GM12878 (cell line): ENCODE measurements around the gene ITLN1. TPM values are rescaled to one million over a fixed set of nuclear protein-coding genes. Genes with fewer than 3 reads are reported as not detected.

ENCODE experiments used
- ATAC-seq: fragments of 200-7000 bp; cut with Tn5 transposase; 3 replicates; pipeline ENCODE4 v1.9.1; 2020; ENCODE audit warnings: mild to moderate bottlenecking, moderate library complexity
- BruUV-seq: library from RNA; stranded (reverse); fragments of 400-500 nt; replicated peaks from 2 replicates; lab custom pipeline; 2021; lab: Mats Ljungman, UMichigan
- CTCF ChIA-PET: fragments of 300-600 bp; sonication (Branson Sonifier 250); formaldehyde crosslinking; extraction: SDS; loops from one replicate; lab custom pipeline; 2021; ENCODE audit warnings: inconsistent platforms; lab: Yijun Ruan, JAX
- POLR2A ChIA-PET: fragments of 350-600 bp; formaldehyde crosslinking; extraction: SDS; loops from one replicate; lab custom pipeline; 2021; ENCODE audit warnings: inconsistent platforms; lab: Charles Lee
- RAD21 ChIA-PET: fragments of 300-600 bp; sonication (Branson Sonifier 250); formaldehyde crosslinking; loops from one replicate; lab custom pipeline; 2023; ENCODE audit warnings: antibody characterized with exemption; ENCODE audit not compliant: unreplicated experiment; lab: Charles Lee
- SMC1A ChIA-PET: fragments of 300-600 bp; sonication (Branson Sonifier 250); formaldehyde crosslinking; loops from one replicate; lab custom pipeline; 2023; ENCODE audit not compliant: unreplicated experiment, uncharacterized antibody; lab: Charles Lee
- DNase-seq: peaks from one replicate; pipeline ENCODE4 v3.0.0-alpha.2; 2011; ENCODE audit warnings: low read depth, low spot score
- FAIRE-seq: peaks from 3 replicates; lab custom pipeline; 2011; peaks lifted over from hg19 to GRCh38; lab: Jason Lieb, UNC
- H2AFZ ChIP-seq: 2 replicates; pipeline ENCODE4 v1.6.0; 2011; ENCODE audit warnings: low read depth, low read length, control low read depth; ENCODE audit not compliant: control insufficient read depth
- H3K27ac ChIP-seq: 2 replicates; pipeline ENCODE4 v1.5.1; 2011; ENCODE audit warnings: control low read depth; ENCODE audit not compliant: control insufficient read depth, insufficient read depth
- H3K27me3 ChIP-seq, 2 experiments: replicated peaks in 1 of 2; 2 replicates each; pipeline versions ENCODE4 v1.6.0 to v1.6.1; 2011; ENCODE audit warnings: low read length in 1 of 2; ENCODE audit not compliant: control insufficient read depth in 2 of 2, insufficient read depth in 2 of 2
- H3K36me3 ChIP-seq, 2 experiments: 2 replicates each; pipeline ENCODE4 v1.5.1; 2011; ENCODE audit warnings: low read length in 1 of 2; ENCODE audit not compliant: control insufficient read depth in 2 of 2, insufficient read depth in 2 of 2
- H3K4me1 ChIP-seq: 2 replicates; pipeline ENCODE4 v1.6.1; 2011; ENCODE audit warnings: mild to moderate bottlenecking, low read length, moderate library complexity, mixed read lengths; ENCODE audit not compliant: control insufficient read depth, insufficient read depth
- H3K4me2 ChIP-seq: 2 replicates; pipeline ENCODE4 v1.6.0; 2011; ENCODE audit warnings: control low read depth; ENCODE audit not compliant: control insufficient read depth, insufficient read depth
- H3K4me3 ChIP-seq: fragments of 200-600 bp; sonication (generic); 2 replicates; pipeline ENCODE4 v1.5.1; 2016
- H3K79me2 ChIP-seq: 2 replicates; pipeline ENCODE4 v1.6.0; 2011; ENCODE audit warnings: low read length; ENCODE audit not compliant: control insufficient read depth, insufficient read depth
- H3K9ac ChIP-seq: 2 replicates; pipeline ENCODE4 v1.8.0; 2011; ENCODE audit warnings: low read length, control low read depth, mixed read lengths; ENCODE audit not compliant: control insufficient read depth, insufficient read depth
- H3K9me3 ChIP-seq: replicated peaks from 3 replicates; pipeline ENCODE4 v1.5.1; 2011; ENCODE audit warnings: mild to moderate bottlenecking, low read length; ENCODE audit not compliant: control insufficient read depth, insufficient read depth
- H4K20me1 ChIP-seq: 2 replicates; pipeline ENCODE4 v1.6.0; 2011; ENCODE audit not compliant: control insufficient read depth, insufficient read depth
- CEBPB ChIP-seq, 2 experiments: fragments of 150-350 bp in 1 of 2; IDR thresholded peaks; 2 replicates each; pipeline ENCODE4 v1.6.1; 2012 to 2014; ENCODE audit warnings: low read depth in 2 of 2, low read length in 2 of 2, borderline replicate concordance in 1 of 2, inconsistent platforms in 1 of 2
- EP300 ChIP-seq, 2 experiments: fragments of 150-350 bp in 1 of 2; IDR thresholded peaks; 2 replicates each; pipeline ENCODE4 v1.6.1; 2011 to 2012; ENCODE audit warnings: low read depth in 2 of 2, low read length in 2 of 2, borderline replicate concordance in 1 of 2, improper control_type of control experiment in 1 of 2, inconsistent platforms in 1 of 2; ENCODE audit not compliant: control insufficient read depth in 1 of 2
- JUNB ChIP-seq: IDR thresholded peaks from 2 replicates; pipeline ENCODE4 v1.6.1; 2016; ENCODE audit warnings: antibody characterized with exemption, mild to moderate bottlenecking
- NBN ChIP-seq: fragments of 450-650 bp; IDR thresholded peaks from 2 replicates; pipeline ENCODE4 v1.6.1; 2016
- RAD51 ChIP-seq: fragments of 450-650 bp; IDR thresholded peaks from 2 replicates; pipeline ENCODE4 v1.6.1; 2016; ENCODE audit warnings: moderate library complexity, mild to moderate bottlenecking, inconsistent platforms
- SIX5 ChIP-seq: IDR thresholded peaks from 2 replicates; pipeline ENCODE4 v1.6.1; 2011; ENCODE audit warnings: mild to moderate bottlenecking, low read depth, low read length, moderate library complexity; ENCODE audit not compliant: severe bottlenecking
- TCF7 ChIP-seq: IDR thresholded peaks from 2 replicates; pipeline ENCODE4 v1.6.1; 2014; ENCODE audit warnings: antibody characterized with exemption, borderline replicate concordance
- ZNF217 ChIP-seq: fragments of 450-650 bp; IDR thresholded peaks from 2 replicates; pipeline ENCODE4 v1.6.1; 2017; ENCODE audit warnings: antibody characterized with exemption, mild to moderate bottlenecking
- WGBS: methylation state at CpG from one replicate; pipeline ENCODE4 v1.1.6; 2016; ENCODE audit warnings: low lambda C conversion rate; ENCODE audit not compliant: insufficient replicate concordance, insufficient coverage; ENCODE audit errors: missing lambda C conversion rate; 5-methylcytosine and 5-hydroxymethylcytosine counted together
- in situ Hi-C: fragments of 300-500 bp; cut with MboI; formaldehyde crosslinking; loops from 9 replicates; pipeline ENCODE4 v1.14.3; 2018; ENCODE audit warnings: mixed read lengths
- intact Hi-C: fragments of 100-400 bp; cut with micrococcal nuclease; formaldehyde crosslinking; loops from one replicate; pipeline ENCODE4 v1.14.2; 2022; ENCODE audit not compliant: unreplicated experiment
- polyA plus RNA-seq, 11 experiments: library from polyadenylated mRNA; depleted of rRNA in 4 of 11; unstranded in 6 of 11; stranded (reverse) in 5 of 11; fragments of >200 nt; fragmentation: Nextera tagmentation in 4 of 11; fragmentation: Illumina TruSeq in 1 of 11; extraction: Ambion mirVana in 4 of 11; extraction: Trizol in 1 of 11; gene quantifications; 1 replicate in 1 of 11; 2 replicates in 10 of 11; pipeline versions ENCODE4 v1.2.1 to v1.2.3, GENCODE V29; 2011 to 2016; ENCODE audit warnings: inconsistent platforms in 2 of 11, missing spikeins in 2 of 11, low read depth in 1 of 11
- total RNA-seq, 4 experiments: library from RNA; depleted of rRNA in 3 of 4; stranded (reverse); fragments of >200 nt in 3 of 4; fragmentation: Illumina TruSeq in 1 of 4; extraction: Trizol in 1 of 4; gene quantifications; 2 replicates each; pipeline versions ENCODE4 v1.2.1 to v1.2.3, GENCODE V29; 2013 to 2021

Gene ITLN1
- total and polyA plus RNA-seq, 10 of the 15 experiments (the other 5 are each of a cell fraction or from before 2014, with no cell fraction given): not detected

- FAIRE-seq (no peak), DNase-seq (no peak), ATAC-seq (no peak)
- TF ChIP-seq TCF7: no peak
- TF ChIP-seq NBN: no peak
- no peak for TF ChIP-seq RAD51
- no peak for TF ChIP-seq SIX5
- no peak for TF ChIP-seq CEBPB (IDR thresholded peaks at IDR 0.05; ENCODE audit: borderline replicate concordance in 1 of 2, low read depth in 2 of 2, low read length in 2 of 2)
- Histone ChIP-seq H3K9me3 (no peaks in the 10 kb centered on the region; the same call in 2 of the 3 replicates), H3K4me1 (peaks cover 14% of the 10 kb centered on the region), H3K9ac (no peak overlapping the region), H3K4me2 (no peak overlapping the region), H3K27ac (no peak overlapping the region), H3K4me3 (no peak overlapping the region), H4K20me1 (no peaks in the 10 kb centered on the region), H2AFZ (no peak overlapping the region), H3K79me2 (no peaks in the 10 kb centered on the region), H3K36me3 (no peaks in the 10 kb centered on the region; a peak in 1 of 4 replicates), H3K27me3 (no peaks in the 10 kb centered on the region)
- intact Hi-C loops: no loop called here
- CTCF ChIA-PET: interaction anchor here (1.1 to 5.9 kb wide), 6 partner anchors 8 to 179 kb away, joined by 3 to 38 read pairs (median 6); partner anchors contain the start of genes CD244 and ITLN2
- SMC1A ChIA-PET: interaction anchor here (1.0 to 13.7 kb wide), 5 partner anchors 8 to 98 kb away, joined by 5 to 229 read pairs (median 5); partner anchors contain the start of gene CD244
- POLR2A ChIA-PET: no interaction called here
- BruUV-seq: no TSS peak
- RAD21 ChIA-PET: no interaction called here
- WGBS: 69% methylated on average over 2 of the region's 2 CpGs
- in situ Hi-C loops: no loop called here
These were observed 31.2 kb downstream of the ITLN1 start for GRCh38 chr1:160853754-160854153.

DNA sequence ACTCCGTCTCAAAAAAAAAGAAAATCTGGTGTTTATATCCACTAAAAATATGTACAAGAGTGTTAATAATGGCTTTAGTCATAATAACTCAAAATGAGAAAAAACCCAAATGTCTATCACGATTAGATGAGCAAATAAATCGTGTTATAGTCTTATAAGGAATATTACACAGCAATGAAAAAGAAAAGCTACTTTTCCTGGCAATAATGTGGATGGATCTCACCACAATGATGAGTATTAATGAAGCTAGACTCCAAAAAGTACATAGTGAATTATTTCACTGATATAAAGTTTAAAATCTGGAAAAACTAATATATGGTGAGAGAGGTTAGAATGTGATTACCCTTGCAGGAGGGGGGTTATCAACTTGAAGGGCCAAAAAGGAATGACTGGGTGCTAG, 32.0 kb downstream of the ITLN1 start:
- H3K9me3 ChIP-seq: no peaks in the 10 kb centered on the region; the same call in 2 of the 3 replicates
- CTCF ChIA-PET: interaction anchor here (1.1 to 5.9 kb wide), 6 partner anchors 9 to 178 kb away, joined by 3 to 28 read pairs (median 4); partner anchors contain the start of gene CD244
- H3K27ac ChIP-seq: no peak overlapping the region
- H3K27me3 ChIP-seq: no peaks in the 10 kb centered on the region
- no TSS peak for BruUV-seq
- 63% methylated on average over 3 of the region's 3 CpGs for WGBS
- H3K79me2 ChIP-seq: no peaks in the 10 kb centered on the region
- peaks cover 14% of the 10 kb centered on the region for H3K4me1 ChIP-seq
- H4K20me1 ChIP-seq: no peaks in the 10 kb centered on the region
- no peak for ATAC-seq
- RAD21 ChIA-PET: interaction anchor here (0.7 kb wide), 1 partner anchor 16 kb away, joined by 4 read pairs; no protein-coding TSS in a partner anchor
- no peak for FAIRE-seq
- H3K9ac ChIP-seq: no peak overlapping the region
- no peak overlapping the region for H3K4me3 ChIP-seq
- TF ChIP-seq EP300 (IDR thresholded peaks at IDR 0.05; ENCODE audit: borderline replicate concordance in 1 of 2, control insufficient read depth in 1 of 2, low read depth in 2 of 2, low read length in 2 of 2) (no peak), JUNB (no peak), ZNF217 (0 out of 2 replicates have a peak, but pooled peaks have one; percentile 50)
- TF ChIP-seq, all 136 proteins: peak for 1
- H3K4me2 ChIP-seq: no peak overlapping the region
- intact Hi-C loops (no loop called here), in situ Hi-C loops (no loop called here)
- H3K36me3 ChIP-seq: no peaks in the 10 kb centered on the region; a peak in 1 of 4 replicates
- H2AFZ ChIP-seq: no peak overlapping the region
- SMC1A ChIA-PET: interaction anchor here (0.8 to 13.7 kb wide), 5 partner anchors 9 to 31 kb away, joined by 3 to 229 read pairs (median 5); partner anchors contain the start of gene CD244
- DNase-seq: no peak
- POLR2A ChIA-PET: interaction anchor here (0.7 to 1.4 kb wide), 3 partner anchors 9 to 170 kb away, joined by 3 to 5 read pairs (median 3); partner anchors contain the start of genes CD244 and CD48
